Measurements from ENCODE around the gene L3MBTL4. TPM values are rescaled to one million over a fixed set of nuclear protein-coding genes. Genes with fewer than 3 reads are reported as not detected.

L3MBTL4 gene
- total and polyA plus RNA-seq, 10 of the 15 experiments (the other 5 are each of a cell fraction or from before 2014, with no cell fraction given) = 1.3 to 8.7 (median 3.8) TPM

DNA sequence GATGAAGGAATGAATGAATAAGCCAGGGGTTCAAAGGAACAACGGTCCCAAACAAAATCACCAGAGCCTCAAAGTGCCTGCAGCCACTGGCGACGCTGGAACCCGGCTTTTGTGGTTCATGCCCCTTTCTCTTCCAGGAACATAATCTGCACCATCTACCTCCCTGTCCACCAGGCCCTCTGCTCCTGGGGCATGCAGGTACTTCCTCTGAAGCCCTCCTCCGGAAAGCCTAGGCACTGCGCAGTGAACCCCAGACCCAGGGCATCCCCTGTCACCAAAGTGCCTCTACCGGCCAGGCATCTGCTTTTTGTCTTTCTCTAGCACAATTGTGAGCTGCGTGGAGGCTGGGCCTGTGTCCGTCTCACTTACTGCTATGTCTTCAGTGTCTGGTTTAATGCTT lies 420.8 kb downstream of the L3MBTL4 start:
- no peak for FAIRE-seq
- Histone ChIP-seq H3K9me3 (replicated peaks; ENCODE audit: control insufficient read depth, insufficient read depth, low read length) (no peaks in the 10 kb centered on the region; the same call in 1 of the 3 replicates), H3K4me2 (ENCODE audit: control insufficient read depth, insufficient read depth) (no peak overlapping the region), H2AFZ (ENCODE audit: control insufficient read depth, low read depth, low read length) (no peak overlapping the region), H3K27me3 (replicated peaks in 1 of 2; ENCODE audit: control insufficient read depth in 2 of 2, insufficient read depth in 2 of 2, low read length in 1 of 2) (no peaks in the 10 kb centered on the region), H3K27ac (ENCODE audit: control insufficient read depth, insufficient read depth) (no peak overlapping the region), H4K20me1 (ENCODE audit: control insufficient read depth, insufficient read depth) (no peaks in the 10 kb centered on the region), H3K36me3 (ENCODE audit: control insufficient read depth in 2 of 2, insufficient read depth in 2 of 2, low read length in 1 of 2) (no peaks in the 10 kb centered on the region), H3K9ac (ENCODE audit: control insufficient read depth, insufficient read depth, low read length) (no peak overlapping the region), H3K79me2 (ENCODE audit: control insufficient read depth, insufficient read depth, low read length) (no peaks in the 10 kb centered on the region), H3K4me3 (no peak overlapping the region), H3K4me1 (ENCODE audit: control insufficient read depth, insufficient read depth, low read length) (peaks cover 7% of the 10 kb centered on the region)
- RAD21 ChIA-PET (ENCODE audit: unreplicated experiment) = no interaction called here
- SMC1A ChIA-PET (ENCODE audit: uncharacterized antibody, unreplicated experiment) = no interaction called here
- no peak for TF ChIP-seq TCF7 (IDR thresholded peaks at IDR 0.05; ENCODE audit: borderline replicate concordance)
- TF ChIP-seq SMAD1 (IDR thresholded peaks at IDR 0.05; ENCODE audit: low read depth, partially characterized antibody) = no peak
- TF ChIP-seq, protein P1, sequence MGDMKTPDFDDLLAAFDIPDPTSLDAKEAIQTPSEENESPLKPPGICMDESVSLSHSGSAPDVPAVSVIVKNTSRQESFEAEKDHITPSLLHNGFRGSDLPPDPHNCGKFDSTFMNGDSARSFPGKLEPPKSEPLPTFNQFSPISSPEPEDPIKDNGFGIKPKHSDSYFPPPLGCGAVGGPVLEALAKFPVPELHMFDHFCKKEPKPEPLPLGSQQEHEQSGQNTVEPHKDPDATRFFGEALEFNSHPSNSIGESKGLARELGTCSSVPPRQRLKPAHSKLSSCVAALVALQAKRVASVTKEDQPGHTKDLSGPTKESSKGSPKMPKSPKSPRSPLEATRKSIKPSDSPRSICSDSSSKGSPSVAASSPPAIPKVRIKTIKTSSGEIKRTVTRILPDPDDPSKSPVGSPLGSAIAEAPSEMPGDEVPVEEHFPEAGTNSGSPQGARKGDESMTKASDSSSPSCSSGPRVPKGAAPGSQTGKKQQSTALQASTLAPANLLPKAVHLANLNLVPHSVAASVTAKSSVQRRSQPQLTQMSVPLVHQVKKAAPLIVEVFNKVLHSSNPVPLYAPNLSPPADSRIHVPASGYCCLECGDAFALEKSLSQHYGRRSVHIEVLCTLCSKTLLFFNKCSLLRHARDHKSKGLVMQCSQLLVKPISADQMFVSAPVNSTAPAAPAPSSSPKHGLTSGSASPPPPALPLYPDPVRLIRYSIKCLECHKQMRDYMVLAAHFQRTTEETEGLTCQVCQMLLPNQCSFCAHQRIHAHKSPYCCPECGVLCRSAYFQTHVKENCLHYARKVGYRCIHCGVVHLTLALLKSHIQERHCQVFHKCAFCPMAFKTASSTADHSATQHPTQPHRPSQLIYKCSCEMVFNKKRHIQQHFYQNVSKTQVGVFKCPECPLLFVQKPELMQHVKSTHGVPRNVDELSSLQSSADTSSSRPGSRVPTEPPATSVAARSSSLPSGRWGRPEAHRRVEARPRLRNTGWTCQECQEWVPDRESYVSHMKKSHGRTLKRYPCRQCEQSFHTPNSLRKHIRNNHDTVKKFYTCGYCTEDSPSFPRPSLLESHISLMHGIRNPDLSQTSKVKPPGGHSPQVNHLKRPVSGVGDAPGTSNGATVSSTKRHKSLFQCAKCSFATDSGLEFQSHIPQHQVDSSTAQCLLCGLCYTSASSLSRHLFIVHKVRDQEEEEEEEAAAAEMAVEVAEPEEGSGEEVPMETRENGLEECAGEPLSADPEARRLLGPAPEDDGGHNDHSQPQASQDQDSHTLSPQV (IDR thresholded peaks at IDR 0.05) = no peak
- no peak for TF ChIP-seq POU2F2 (IDR thresholded peaks at IDR 0.05; ENCODE audit: borderline replicate concordance, low read depth, low read length)
- TF ChIP-seq CREB1 (IDR thresholded peaks at IDR 0.05; ENCODE audit: low read depth) = no peak
- TF ChIP-seq, protein P2, sequence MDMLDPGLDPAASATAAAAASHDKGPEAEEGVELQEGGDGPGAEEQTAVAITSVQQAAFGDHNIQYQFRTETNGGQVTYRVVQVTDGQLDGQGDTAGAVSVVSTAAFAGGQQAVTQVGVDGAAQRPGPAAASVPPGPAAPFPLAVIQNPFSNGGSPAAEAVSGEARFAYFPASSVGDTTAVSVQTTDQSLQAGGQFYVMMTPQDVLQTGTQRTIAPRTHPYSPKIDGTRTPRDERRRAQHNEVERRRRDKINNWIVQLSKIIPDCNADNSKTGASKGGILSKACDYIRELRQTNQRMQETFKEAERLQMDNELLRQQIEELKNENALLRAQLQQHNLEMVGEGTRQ (IDR thresholded peaks at IDR 0.05; ENCODE audit: borderline replicate concordance, low read depth, low read length) = no peak
- TF ChIP-seq, protein P3, sequence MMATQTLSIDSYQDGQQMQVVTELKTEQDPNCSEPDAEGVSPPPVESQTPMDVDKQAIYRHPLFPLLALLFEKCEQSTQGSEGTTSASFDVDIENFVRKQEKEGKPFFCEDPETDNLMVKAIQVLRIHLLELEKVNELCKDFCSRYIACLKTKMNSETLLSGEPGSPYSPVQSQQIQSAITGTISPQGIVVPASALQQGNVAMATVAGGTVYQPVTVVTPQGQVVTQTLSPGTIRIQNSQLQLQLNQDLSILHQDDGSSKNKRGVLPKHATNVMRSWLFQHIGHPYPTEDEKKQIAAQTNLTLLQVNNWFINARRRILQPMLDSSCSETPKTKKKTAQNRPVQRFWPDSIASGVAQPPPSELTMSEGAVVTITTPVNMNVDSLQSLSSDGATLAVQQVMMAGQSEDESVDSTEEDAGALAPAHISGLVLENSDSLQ (IDR thresholded peaks at IDR 0.05) = no peak
- TF ChIP-seq, protein P4, sequence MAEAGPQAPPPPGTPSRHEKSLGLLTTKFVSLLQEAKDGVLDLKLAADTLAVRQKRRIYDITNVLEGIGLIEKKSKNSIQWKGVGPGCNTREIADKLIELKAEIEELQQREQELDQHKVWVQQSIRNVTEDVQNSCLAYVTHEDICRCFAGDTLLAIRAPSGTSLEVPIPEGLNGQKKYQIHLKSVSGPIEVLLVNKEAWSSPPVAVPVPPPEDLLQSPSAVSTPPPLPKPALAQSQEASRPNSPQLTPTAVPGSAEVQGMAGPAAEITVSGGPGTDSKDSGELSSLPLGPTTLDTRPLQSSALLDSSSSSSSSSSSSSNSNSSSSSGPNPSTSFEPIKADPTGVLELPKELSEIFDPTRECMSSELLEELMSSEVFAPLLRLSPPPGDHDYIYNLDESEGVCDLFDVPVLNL (IDR thresholded peaks at IDR 0.05; ENCODE audit: low read depth, low read length) = no peak
- no peak for TF ChIP-seq NR2C1 (IDR thresholded peaks at IDR 0.05)
- TF ChIP-seq CBFB (IDR thresholded peaks at IDR 0.05; ENCODE audit: low read depth) = no peak
- TF ChIP-seq, protein P5, sequence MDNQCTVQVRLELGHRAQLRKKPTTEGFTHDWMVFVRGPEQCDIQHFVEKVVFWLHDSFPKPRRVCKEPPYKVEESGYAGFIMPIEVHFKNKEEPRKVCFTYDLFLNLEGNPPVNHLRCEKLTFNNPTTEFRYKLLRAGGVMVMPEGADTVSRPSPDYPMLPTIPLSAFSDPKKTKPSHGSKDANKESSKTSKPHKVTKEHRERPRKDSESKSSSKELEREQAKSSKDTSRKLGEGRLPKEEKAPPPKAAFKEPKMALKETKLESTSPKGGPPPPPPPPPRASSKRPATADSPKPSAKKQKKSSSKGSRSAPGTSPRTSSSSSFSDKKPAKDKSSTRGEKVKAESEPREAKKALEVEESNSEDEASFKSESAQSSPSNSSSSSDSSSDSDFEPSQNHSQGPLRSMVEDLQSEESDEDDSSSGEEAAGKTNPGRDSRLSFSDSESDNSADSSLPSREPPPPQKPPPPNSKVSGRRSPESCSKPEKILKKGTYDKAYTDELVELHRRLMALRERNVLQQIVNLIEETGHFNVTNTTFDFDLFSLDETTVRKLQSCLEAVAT (IDR thresholded peaks at IDR 0.05) = no peak
- TF ChIP-seq PAX8 (IDR thresholded peaks at IDR 0.05) = no peak
- no peak for TF ChIP-seq MYC (IDR thresholded peaks at IDR 0.05; ENCODE audit: insufficient read depth, insufficient read length, insufficient replicate concordance, low read length, severe bottlenecking)
- 72% methylated on average over 9 of the region's 9 CpGs for WGBS (ENCODE audit: insufficient coverage, insufficient replicate concordance, low lambda C conversion rate, missing lambda C conversion rate)
- no peak for DNase-seq (ENCODE audit: low read depth, low spot score)
- intact Hi-C loops (cut with micrococcal nuclease; ENCODE audit: unreplicated experiment) (no loop called here), in situ Hi-C loops (cut with MboI) (no loop called here)
- POLR2A ChIA-PET = no interaction called here
- ATAC-seq = no peak
- CTCF ChIA-PET = no interaction called here
- BruUV-seq (replicated peaks) = no TSS peak
